ENCODE results near the gene HPS1. TPM values are rescaled to one million over a fixed set of nuclear protein-coding genes. Genes with fewer than 3 reads are reported as not detected.

The HPS1 gene
- total RNA-seq, 1 experiment from 2014 or later, result 47.4 TPM

DNA sequence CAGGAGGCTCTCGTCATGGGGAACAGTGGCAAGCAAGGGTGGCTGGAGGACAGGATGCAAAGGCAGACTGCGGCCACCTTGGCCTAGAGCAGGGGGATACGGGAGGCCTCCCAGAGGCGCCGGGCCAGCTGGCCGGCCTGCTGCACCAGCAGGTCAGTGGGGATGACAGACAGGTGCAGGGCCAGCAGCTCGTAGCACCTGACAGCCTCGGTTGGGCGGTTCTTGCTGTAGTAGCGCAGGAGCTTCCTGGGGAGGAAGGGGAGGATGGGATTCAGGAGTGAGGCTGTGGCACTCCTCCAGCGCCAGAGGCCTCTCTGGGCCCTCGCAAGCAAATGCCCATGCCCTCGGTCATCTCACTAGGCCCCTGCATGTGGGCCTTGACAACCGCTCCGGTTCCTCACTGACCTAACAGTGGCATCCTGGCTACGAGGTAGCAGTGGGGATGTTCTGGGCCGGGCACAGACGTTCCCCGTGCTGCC is 29.2 kb downstream of the HPS1 start:
- H3K4me1 ChIP-seq (ENCODE audit: insufficient read depth, low read length), result peaks cover 6% of the 10 kb centered on the region; the same call in 1 of the 2 replicates
- H3K36me3 Mint-ChIP-seq (ENCODE audit: insufficient read depth in 1 of 3, low read depth in 3 of 3), result peaks cover 0 to 8% (median 4%) of the 10 kb centered on the region in 3 experiments; a peak in 3 of 7 replicates
- no peak overlapping the region for H3K18ac ChIP-seq (ENCODE audit: insufficient read length, low read depth, low read length)
- H4K5ac ChIP-seq (ENCODE audit: insufficient read length, low read depth, low read length), result no peak overlapping the region
- H3K4me3 Mint-ChIP-seq, result no peak overlapping the region
- no peaks in the 10 kb centered on the region for H3K27me3 Mint-ChIP-seq (ENCODE audit: low read depth)
- no peaks in the 10 kb centered on the region for H3K79me2 ChIP-seq (ENCODE audit: insufficient read depth, low read length)
- no peak overlapping the region for H3K27ac Mint-ChIP-seq
- H4K8ac ChIP-seq (replicated peaks; ENCODE audit: insufficient read length, low read depth, low read length), result no peak overlapping the region
- no CpG with 5 or more reads among the region's 19 CpGs for WGBS (ENCODE audit: extremely low coverage, insufficient read length, low lambda C conversion rate)
- H3K14ac ChIP-seq (ENCODE audit: insufficient read depth, low read length), result no peak overlapping the region
- no peak overlapping the region for H2AFZ ChIP-seq (ENCODE audit: low read length)
- no peak overlapping the region for H3K23ac ChIP-seq (ENCODE audit: insufficient read length, low read depth, low read length)
- H3K27me3 ChIP-seq (ENCODE audit: insufficient read depth, low read length), result no peaks in the 10 kb centered on the region
- no peak overlapping the region for H3K4me2 ChIP-seq (ENCODE audit: insufficient read depth, insufficient read length, low read length)
- no peak overlapping the region for H2AK5ac ChIP-seq (ENCODE audit: insufficient read length, low read length)
- no peaks in the 10 kb centered on the region for H4K20me1 ChIP-seq (ENCODE audit: control insufficient read depth, insufficient read depth, insufficient read length)
- peaks cover 7% of the 10 kb centered on the region for H3K23me2 ChIP-seq (ENCODE audit: insufficient read length, low read depth, low read length, poor library complexity, severe bottlenecking)
- H3K4ac ChIP-seq (ENCODE audit: low read depth, low read length), result no peak overlapping the region
- no peak overlapping the region for H3K9ac ChIP-seq (ENCODE audit: extremely low read depth, insufficient read length, low read length)
- no peak overlapping the region for H3T11ph ChIP-seq (ENCODE audit: low read length)
- H3K4me1 Mint-ChIP-seq, result peaks cover 15% of the 10 kb centered on the region in 2 experiments
- H3K9me3 ChIP-seq (ENCODE audit: control insufficient read depth, low read depth, low read length), result no peaks in the 10 kb centered on the region
- no peaks in the 10 kb centered on the region for H3K79me1 ChIP-seq (ENCODE audit: insufficient read depth, low read depth, low read length, poor library complexity, severe bottlenecking)
- no peak overlapping the region for H4K91ac ChIP-seq (ENCODE audit: insufficient read length, low read depth, low read length)
- no peak overlapping the region for H2BK20ac ChIP-seq (ENCODE audit: low read depth, low read length, poor library complexity, severe bottlenecking)
- H2BK120ac ChIP-seq (ENCODE audit: low read depth, low read length, poor library complexity, severe bottlenecking), result no peak overlapping the region
- TF ChIP-seq, protein P1, sequence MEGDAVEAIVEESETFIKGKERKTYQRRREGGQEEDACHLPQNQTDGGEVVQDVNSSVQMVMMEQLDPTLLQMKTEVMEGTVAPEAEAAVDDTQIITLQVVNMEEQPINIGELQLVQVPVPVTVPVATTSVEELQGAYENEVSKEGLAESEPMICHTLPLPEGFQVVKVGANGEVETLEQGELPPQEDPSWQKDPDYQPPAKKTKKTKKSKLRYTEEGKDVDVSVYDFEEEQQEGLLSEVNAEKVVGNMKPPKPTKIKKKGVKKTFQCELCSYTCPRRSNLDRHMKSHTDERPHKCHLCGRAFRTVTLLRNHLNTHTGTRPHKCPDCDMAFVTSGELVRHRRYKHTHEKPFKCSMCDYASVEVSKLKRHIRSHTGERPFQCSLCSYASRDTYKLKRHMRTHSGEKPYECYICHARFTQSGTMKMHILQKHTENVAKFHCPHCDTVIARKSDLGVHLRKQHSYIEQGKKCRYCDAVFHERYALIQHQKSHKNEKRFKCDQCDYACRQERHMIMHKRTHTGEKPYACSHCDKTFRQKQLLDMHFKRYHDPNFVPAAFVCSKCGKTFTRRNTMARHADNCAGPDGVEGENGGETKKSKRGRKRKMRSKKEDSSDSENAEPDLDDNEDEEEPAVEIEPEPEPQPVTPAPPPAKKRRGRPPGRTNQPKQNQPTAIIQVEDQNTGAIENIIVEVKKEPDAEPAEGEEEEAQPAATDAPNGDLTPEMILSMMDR (conservative IDR thresholded peaks at IDR 0.05), result no peak
- H3K27ac ChIP-seq (ENCODE audit: insufficient read length, low read depth, low read length), result no peak overlapping the region
- no peak overlapping the region for H3K56ac ChIP-seq (ENCODE audit: insufficient read length, low read depth, low read length)
- no peak overlapping the region for H2BK12ac ChIP-seq (ENCODE audit: insufficient read length, low read depth, low read length)
- DNase-seq, result no peak
- H3K9me3 Mint-ChIP-seq, result no peaks in the 10 kb centered on the region
- no peak overlapping the region for H2BK5ac ChIP-seq (ENCODE audit: insufficient read length, low read length)
- no peak overlapping the region for H2BK15ac ChIP-seq (ENCODE audit: low read depth, low read length)
